GM19043 (cell line): ENCODE measurements around the gene VIPR1.
"Not testable (repeated sequence)": the region's sequence is repeated elsewhere in the genome, so short reads cannot be mapped to it uniquely, and the experiment has no call there.

Source experiments
- ATAC-seq: cut with Tn5 transposase; IDR thresholded peaks from one replicate; pipeline ENCODE4 v1.9.1; 2021; ENCODE audit warnings: low read depth; ENCODE audit not compliant: unreplicated experiment

VIPR1 gene

GRCh38 chr3:42530073-42530472 lies 27.6 kb downstream of the VIPR1 start:
- ATAC-seq, result no peak

GRCh38 chr3:42531470-42531869 lies 29.0 kb downstream of the VIPR1 start:
- no peak for ATAC-seq

DNA sequence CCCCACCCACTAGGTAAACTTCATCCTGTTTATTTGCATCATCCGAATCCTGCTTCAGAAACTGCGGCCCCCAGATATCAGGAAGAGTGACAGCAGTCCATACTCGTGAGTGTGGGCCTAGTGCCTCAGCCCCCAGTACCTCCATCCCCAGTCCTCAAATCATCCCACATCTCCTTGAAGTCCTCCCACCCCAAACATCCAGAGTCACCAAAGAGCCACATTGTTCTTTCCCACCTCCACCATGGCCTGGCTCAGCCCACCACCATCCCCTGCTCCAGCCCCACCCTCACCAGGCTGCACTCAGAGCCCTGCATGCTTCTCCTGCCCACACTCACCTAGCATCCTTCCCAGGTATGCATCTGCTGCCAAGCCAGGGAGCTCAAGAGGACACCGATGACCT lies 29.8 kb downstream of the VIPR1 start:
- no peak for ATAC-seq

DNA sequence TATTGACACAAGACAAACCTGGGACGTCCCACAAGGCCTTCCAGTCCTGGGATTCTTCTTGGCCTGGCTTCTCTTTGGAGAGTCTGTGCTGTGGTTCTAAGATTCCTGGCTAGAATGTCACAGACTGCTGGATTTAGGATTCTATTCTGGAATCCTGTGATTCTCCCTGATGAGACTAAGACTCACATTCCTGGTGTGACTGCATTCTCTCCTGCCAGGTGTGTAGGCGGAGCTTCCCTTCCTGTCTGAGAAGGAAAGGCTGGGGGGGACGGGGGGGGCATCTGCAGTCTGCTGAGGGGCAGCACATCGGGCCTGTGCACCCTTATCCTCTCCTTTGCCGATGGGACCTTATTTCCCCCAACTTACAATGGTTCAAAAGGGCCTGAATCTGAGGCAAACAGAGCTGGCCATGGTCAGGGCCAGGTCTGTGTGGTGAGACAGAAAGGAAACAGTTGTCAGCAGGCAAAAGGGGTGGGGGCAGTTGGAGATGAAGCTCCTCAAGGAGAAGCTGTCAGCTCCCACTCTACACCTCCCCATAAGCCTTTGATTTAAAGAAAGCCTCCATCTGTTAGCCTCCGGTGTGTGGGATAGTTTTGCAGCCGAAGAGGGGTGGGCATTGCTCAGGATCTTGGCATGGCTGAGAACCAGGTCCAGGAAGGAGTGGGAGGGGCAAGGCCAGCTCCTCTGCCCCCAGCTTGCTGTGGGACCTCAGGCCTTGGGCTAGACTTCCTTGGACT lies 30.9 kb downstream of the VIPR1 start:
- no peak for ATAC-seq

DNA sequence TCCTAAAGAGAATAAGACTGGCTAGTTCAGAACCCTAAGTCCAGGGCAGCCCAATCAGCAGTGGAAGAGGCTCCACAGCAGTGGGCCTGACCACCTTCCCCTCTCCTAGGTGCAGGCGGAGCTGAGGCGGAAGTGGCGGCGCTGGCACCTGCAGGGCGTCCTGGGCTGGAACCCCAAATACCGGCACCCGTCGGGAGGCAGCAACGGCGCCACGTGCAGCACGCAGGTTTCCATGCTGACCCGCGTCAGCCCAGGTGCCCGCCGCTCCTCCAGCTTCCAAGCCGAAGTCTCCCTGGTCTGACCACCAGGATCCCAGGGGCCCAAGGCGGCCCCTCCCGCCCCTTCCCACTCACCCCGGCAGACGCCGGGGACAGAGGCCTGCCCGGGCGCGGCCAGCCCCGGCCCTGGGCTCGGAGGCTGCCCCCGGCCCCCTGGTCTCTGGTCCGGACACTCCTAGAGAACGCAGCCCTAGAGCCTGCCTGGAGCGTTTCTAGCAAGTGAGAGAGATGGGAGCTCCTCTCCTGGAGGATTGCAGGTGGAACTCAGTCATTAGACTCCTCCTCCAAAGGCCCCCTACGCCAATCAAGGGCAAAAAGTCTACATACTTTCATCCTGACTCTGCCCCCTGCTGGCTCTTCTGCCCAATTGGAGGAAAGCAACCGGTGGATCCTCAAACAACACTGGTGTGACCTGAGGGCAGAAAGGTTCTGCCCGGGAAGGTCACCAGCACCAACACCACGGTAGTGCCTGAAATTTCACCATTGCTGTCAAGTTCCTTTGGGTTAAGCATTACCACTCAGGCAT lies 33.7 kb downstream of the VIPR1 start:
- ATAC-seq, result no peak

DNA sequence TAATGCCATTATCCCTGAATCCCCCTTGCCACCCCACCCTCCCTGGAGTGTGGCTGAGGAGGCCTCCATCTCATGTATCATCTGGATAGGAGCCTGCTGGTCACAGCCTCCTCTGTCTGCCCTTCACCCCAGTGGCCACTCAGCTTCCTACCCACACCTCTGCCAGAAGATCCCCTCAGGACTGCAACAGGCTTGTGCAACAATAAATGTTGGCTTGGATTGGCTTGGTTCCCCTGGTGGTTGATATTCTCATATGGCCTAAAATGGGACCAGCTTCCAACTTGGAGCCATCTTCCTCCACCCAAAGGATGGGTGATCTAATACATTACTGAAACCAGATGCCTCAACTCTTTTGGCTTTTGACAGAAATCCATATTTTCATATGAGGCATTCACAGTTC lies 34.9 kb downstream of the VIPR1 start:
- ATAC-seq, result no peak

DNA sequence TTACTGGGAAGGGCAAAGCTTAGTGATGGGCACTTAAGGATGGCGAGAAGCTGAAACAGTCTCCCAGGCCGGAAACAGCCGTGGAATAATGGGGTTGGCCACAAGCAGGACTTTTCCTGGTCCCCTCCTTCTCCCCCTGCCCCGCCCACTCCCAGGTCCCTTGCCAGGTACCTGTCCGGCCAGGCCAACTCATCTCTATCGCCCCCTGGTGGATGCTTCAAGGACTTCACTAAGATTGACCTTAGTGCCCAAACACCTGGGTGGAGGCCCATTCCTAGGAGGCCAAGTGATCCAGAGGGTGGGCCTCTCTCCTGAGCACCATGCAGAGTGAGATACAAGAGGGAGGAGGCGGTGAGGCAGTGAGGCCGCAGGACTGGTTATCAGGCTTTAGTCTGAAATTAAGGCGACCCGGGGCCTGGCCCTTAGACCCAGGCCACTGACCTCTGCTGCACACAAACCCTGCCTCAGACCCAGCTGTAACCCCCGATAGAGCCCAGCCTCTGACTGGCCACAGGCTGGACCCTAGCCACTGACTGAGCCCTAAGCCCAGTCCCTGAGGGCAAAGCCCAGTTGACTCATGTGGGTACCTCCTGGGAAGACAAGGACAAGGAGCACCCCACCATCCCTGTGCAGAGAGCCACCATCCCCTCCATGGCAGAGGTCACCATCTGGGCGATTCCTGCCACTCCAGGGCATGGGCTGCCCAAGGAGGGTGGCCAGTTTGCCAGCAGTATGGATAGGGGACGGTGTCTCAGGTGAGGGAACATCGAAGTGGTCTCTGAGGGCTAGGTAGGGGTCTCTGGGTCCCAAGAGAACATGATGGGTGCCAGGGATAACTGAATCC lies 37.6 kb downstream of the VIPR1 start:
- ATAC-seq, result no peak

- ATAC-seq, result no peak
Measured at GRCh38 chr3:42541079-42541478, 38.6 kb downstream of the VIPR1 start.

GRCh38 chr3:42544492-42545283 lies 42.2 kb downstream of the VIPR1 start:
- ATAC-seq, result no peak

- ATAC-seq, result no peak
Measured at GRCh38 chr3:42545284-42545900, 42.9 kb downstream of the VIPR1 start.

DNA sequence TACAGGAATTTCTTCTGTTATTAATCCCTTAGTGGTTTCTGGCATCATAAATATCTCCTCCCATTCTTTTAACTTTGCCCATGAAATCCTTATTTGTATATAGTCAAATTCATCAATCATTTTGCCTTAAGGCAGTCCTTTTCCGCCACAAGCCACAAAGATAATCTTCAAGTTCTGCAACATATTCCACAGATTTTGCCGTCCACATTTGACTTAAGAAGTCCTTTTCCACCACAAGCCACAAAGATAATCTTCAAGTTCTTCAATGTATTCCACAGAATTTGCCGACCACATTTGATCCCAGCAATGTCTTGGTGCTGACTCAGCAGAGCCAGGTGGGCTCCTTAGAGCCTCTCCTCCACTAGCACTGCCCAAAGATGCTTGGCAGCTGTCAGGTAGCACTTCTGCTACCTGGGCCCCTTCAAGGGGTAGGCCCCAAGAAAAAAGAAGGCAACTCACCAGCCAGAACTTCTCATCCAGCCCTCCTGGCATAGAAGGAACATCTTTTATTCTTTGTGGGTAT lies 44.3 kb downstream of the VIPR1 start:
- ATAC-seq, result no peak

GRCh38 chr3:42547401-42547945 lies 45.0 kb downstream of the VIPR1 start:
- ATAC-seq, result peak; percentile 71

GRCh38 chr3:42549131-42549530 lies 46.7 kb downstream of the VIPR1 start:
- no peak for ATAC-seq

GRCh38 chr3:42550250-42550649 lies 47.8 kb downstream of the VIPR1 start:
- no peak for ATAC-seq

DNA sequence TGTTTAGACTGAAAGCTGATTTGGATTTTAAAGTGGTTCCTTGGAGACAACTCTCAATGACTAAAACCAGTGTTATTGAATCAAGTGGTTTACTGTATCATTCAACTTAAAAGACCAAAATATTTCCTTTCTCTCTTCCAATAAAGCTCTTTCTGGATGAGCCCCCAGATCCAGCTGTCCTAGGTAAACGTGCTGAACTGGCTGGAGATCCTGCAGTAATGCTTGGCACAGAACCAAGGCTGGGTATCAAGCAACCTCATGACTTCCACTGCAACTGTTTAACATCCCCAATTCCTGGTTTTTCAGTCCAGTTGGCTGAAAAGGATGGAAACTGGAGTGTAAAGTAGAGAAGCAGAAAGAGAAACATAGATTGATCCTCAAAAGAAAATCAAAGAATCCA lies 50.4 kb downstream of the VIPR1 start:
- no peak for ATAC-seq

DNA sequence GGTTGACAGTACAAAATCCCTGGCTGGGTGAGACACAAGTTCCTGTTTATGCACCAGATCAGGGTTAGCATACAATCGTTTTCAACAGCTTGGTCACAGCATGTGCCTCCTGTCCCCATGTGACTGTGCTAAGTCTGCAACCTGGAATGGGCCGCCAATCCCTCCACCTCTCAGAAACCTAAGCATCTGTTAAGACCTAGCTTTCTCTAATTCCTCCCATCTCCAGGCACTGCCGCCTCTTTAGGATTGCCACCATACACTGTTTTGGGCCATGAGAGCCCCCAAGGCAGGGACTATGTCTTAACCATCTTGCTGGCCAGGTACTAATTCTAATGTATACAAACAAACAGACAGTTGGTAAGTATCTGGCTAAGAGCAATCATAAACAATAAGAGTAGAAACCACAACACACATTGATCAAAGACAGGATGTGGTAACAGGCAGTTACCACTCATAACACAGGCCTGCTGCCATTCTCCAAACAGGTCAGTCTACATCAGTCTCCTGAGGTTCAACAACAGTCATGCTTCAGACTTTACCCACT lies 53.7 kb downstream of the VIPR1 start:
- peak; percentile 92 for ATAC-seq

- not testable (repeated sequence) for ATAC-seq
Measured at GRCh38 chr3:42556817-42557216, 54.4 kb downstream of the VIPR1 start.

GRCh38 chr3:42557854-42558253 lies 55.4 kb downstream of the VIPR1 start:
- ATAC-seq, result no peak
